ENCODE measurements around the gene POU6F2.

- TF ChIP-seq CTCF (IDR thresholded peaks at IDR 0.05): no peak
- no peak for TF ChIP-seq REST (IDR thresholded peaks at IDR 0.05; ENCODE audit: insufficient read depth in 1 of 2, low read depth in 2 of 2, low read length in 1 of 2)
- TF ChIP-seq POLR2AphosphoS5 (IDR thresholded peaks at IDR 0.05; ENCODE audit: low read depth, low read length): no peak
- TF ChIP-seq TCF7L2 (IDR thresholded peaks at IDR 0.05; ENCODE audit: low read depth, low read length): no peak
- no peak for TF ChIP-seq SIN3A (IDR thresholded peaks at IDR 0.05; ENCODE audit: borderline replicate concordance, insufficient read depth, low read depth, low read length)
Measured at GRCh38 chr7:39044489-39044888, 66.8 kb downstream of the POU6F2 start.
